NCI-H187 (cell line): ENCODE results near the gene BAHCC1.

Experiments
- DNase-seq, 2 experiments: peaks; one replicate each; lab custom pipeline; 2025; lab: John Stamatoyannopoulos, UW

BAHCC1 gene

GRCh38 chr17:81480140-81481072 lies 85.1 kb downstream of the BAHCC1 start:
- peak; percentile 35 to 67 for DNase-seq

GRCh38 chr17:81481073-81481799 lies 86.0 kb downstream of the BAHCC1 start:
- peak; percentile 62 to 83 for DNase-seq

GRCh38 chr17:81481815-81482505 lies 86.7 kb downstream of the BAHCC1 start:
- no peak for DNase-seq

- DNase-seq, result no peak
Measured at GRCh38 chr17:81482673-81483072, 87.4 kb downstream of the BAHCC1 start.

GRCh38 chr17:81483085-81483861 lies 88.0 kb downstream of the BAHCC1 start:
- no peak for DNase-seq

- DNase-seq, result no peak
Measured at GRCh38 chr17:81483862-81484194, 88.6 kb downstream of the BAHCC1 start.

GRCh38 chr17:81484195-81484979 lies 89.1 kb downstream of the BAHCC1 start:
- peak; percentile 46 to 61 for DNase-seq

- DNase-seq, result no peak
Measured at GRCh38 chr17:81486199-81486810, 91.0 kb downstream of the BAHCC1 start.

GRCh38 chr17:81487089-81487486 lies 91.8 kb downstream of the BAHCC1 start:
- no peak for DNase-seq

GRCh38 chr17:81487487-81488275 lies 92.4 kb downstream of the BAHCC1 start:
- DNase-seq, result peak; percentile 39 to 79

GRCh38 chr17:81488276-81488860 lies 93.1 kb downstream of the BAHCC1 start:
- DNase-seq, result no peak

- no peak for DNase-seq
Measured at GRCh38 chr17:81489012-81489997, 94.0 kb downstream of the BAHCC1 start.

- no peak for DNase-seq
Measured at GRCh38 chr17:81489998-81490992, 95.0 kb downstream of the BAHCC1 start.

GRCh38 chr17:81491181-81491581 lies 95.9 kb downstream of the BAHCC1 start:
- DNase-seq, result no peak

- no peak for DNase-seq
Measured at GRCh38 chr17:81491761-81492160, 96.5 kb downstream of the BAHCC1 start.

GRCh38 chr17:81492202-81492601 lies 96.9 kb downstream of the BAHCC1 start:
- DNase-seq, result no peak

- no peak for DNase-seq
Measured at GRCh38 chr17:81492706-81493105, 97.4 kb downstream of the BAHCC1 start.
